ENCODE results near the gene EZR. TPM values are rescaled to one million over a fixed set of nuclear protein-coding genes. Genes with fewer than 3 reads are reported as not detected.

Gene EZR
- 65.9 TPM for polyA plus RNA-seq (2013, experiment 1 of 4)
- polyA plus RNA-seq (2013, experiment 2 of 4): 67.9 TPM
- 57.2 TPM for polyA plus RNA-seq (2013, experiment 3 of 4)
- 57.9 TPM for polyA plus RNA-seq (2013, experiment 4 of 4)

GRCh38 chr6:158819213-158819976 is at the start of gene EZR:
Gene EZR (minus strand): TSS chr6:158819368. CDS start chr6:158818093, 1,275 bp downstream.
- Histone ChIP-seq H3K36me3 (ENCODE audit: control insufficient read depth, insufficient read depth, low read length) (no peaks in the 10 kb centered on the region), H3K9me3 (ENCODE audit: control insufficient read depth, low read length) (no peaks in the 10 kb centered on the region), H3K4me1 (ENCODE audit: control insufficient read depth, insufficient read depth, low read length) (peaks cover 12% of the 10 kb centered on the region), H3K27ac (ENCODE audit: insufficient read depth, low read depth, low read length, poor library complexity, severe bottlenecking) (peak within 1 kb of the TSS; percentile 26), H3K4me3 (ENCODE audit: insufficient read depth, low read depth, low read length) (peak within 1 kb of the TSS; percentile 72), H3K27me3 (ENCODE audit: control insufficient read depth, insufficient read depth, low read length, poor library complexity, severe bottlenecking) (no peaks in the 10 kb centered on the region)
- WGBS, 2 experiments: 16% methylated on average over 67 of the region's 67 CpGs

- Histone ChIP-seq H3K4me3 (ENCODE audit: insufficient read depth, low read depth, low read length) (no peak overlapping the region), H3K36me3 (ENCODE audit: control insufficient read depth, insufficient read depth, low read length) (no peaks in the 10 kb centered on the region), H3K27me3 (ENCODE audit: control insufficient read depth, insufficient read depth, low read length, poor library complexity, severe bottlenecking) (peaks cover 7% of the 10 kb centered on the region), H3K27ac (ENCODE audit: insufficient read depth, low read depth, low read length, poor library complexity, severe bottlenecking) (no peak overlapping the region), H3K4me1 (ENCODE audit: control insufficient read depth, insufficient read depth, low read length) (no peaks in the 10 kb centered on the region), H3K9me3 (ENCODE audit: control insufficient read depth, low read length) (no peaks in the 10 kb centered on the region)
- 95 to 96% methylated on average over 6 of the region's 6 CpGs for WGBS, 2 experiments
Observed at GRCh38 chr6:158868122-158868480, 48.9 kb upstream of the EZR start.

- Histone ChIP-seq H3K4me3 (ENCODE audit: insufficient read depth, low read depth, low read length) (no peak overlapping the region), H3K4me1 (ENCODE audit: control insufficient read depth, insufficient read depth, low read length) (no peaks in the 10 kb centered on the region), H3K27ac (ENCODE audit: insufficient read depth, low read depth, low read length, poor library complexity, severe bottlenecking) (no peak overlapping the region), H3K27me3 (ENCODE audit: control insufficient read depth, insufficient read depth, low read length, poor library complexity, severe bottlenecking) (peaks cover 7% of the 10 kb centered on the region), H3K36me3 (ENCODE audit: control insufficient read depth, insufficient read depth, low read length) (no peaks in the 10 kb centered on the region), H3K9me3 (ENCODE audit: control insufficient read depth, low read length) (no peaks in the 10 kb centered on the region)
- 93 to 95% methylated on average over 10 of the region's 10 CpGs for WGBS, 2 experiments
Observed at GRCh38 chr6:158867381-158868121, 48.4 kb upstream of the EZR start.

- WGBS, 2 experiments: 97 to 100% methylated on average over 2 of the region's 2 CpGs
- no peaks in the 10 kb centered on the region for H3K4me1 ChIP-seq (ENCODE audit: control insufficient read depth, insufficient read depth, low read length)
- peaks cover 7% of the 10 kb centered on the region for H3K27me3 ChIP-seq (ENCODE audit: control insufficient read depth, insufficient read depth, low read length, poor library complexity, severe bottlenecking)
- no peaks in the 10 kb centered on the region for H3K9me3 ChIP-seq (ENCODE audit: control insufficient read depth, low read length)
- H3K27ac ChIP-seq (ENCODE audit: insufficient read depth, low read depth, low read length, poor library complexity, severe bottlenecking): no peak overlapping the region
- no peaks in the 10 kb centered on the region for H3K36me3 ChIP-seq (ENCODE audit: control insufficient read depth, insufficient read depth, low read length)
- H3K4me3 ChIP-seq (ENCODE audit: insufficient read depth, low read depth, low read length): no peak overlapping the region
Observed at GRCh38 chr6:158865769-158866168, 46.6 kb upstream of the EZR start.

- H3K36me3 ChIP-seq (ENCODE audit: control insufficient read depth, insufficient read depth, low read length): no peaks in the 10 kb centered on the region
- H3K27me3 ChIP-seq (ENCODE audit: control insufficient read depth, insufficient read depth, low read length, poor library complexity, severe bottlenecking): no peaks in the 10 kb centered on the region
- H3K4me3 ChIP-seq (ENCODE audit: insufficient read depth, low read depth, low read length): no peak overlapping the region
- 88 to 91% methylated on average over 4 of the region's 4 CpGs for WGBS, 2 experiments
- no peaks in the 10 kb centered on the region for H3K9me3 ChIP-seq (ENCODE audit: control insufficient read depth, low read length)
- H3K27ac ChIP-seq (ENCODE audit: insufficient read depth, low read depth, low read length, poor library complexity, severe bottlenecking): no peak overlapping the region
- no peaks in the 10 kb centered on the region for H3K4me1 ChIP-seq (ENCODE audit: control insufficient read depth, insufficient read depth, low read length)
Observed at GRCh38 chr6:158863646-158864045, 44.5 kb upstream of the EZR start.

- Histone ChIP-seq H3K27ac (ENCODE audit: insufficient read depth, low read depth, low read length, poor library complexity, severe bottlenecking) (no peak overlapping the region), H3K4me1 (ENCODE audit: control insufficient read depth, insufficient read depth, low read length) (no peaks in the 10 kb centered on the region), H3K4me3 (ENCODE audit: insufficient read depth, low read depth, low read length) (no peak overlapping the region), H3K27me3 (ENCODE audit: control insufficient read depth, insufficient read depth, low read length, poor library complexity, severe bottlenecking) (no peaks in the 10 kb centered on the region), H3K36me3 (ENCODE audit: control insufficient read depth, insufficient read depth, low read length) (no peaks in the 10 kb centered on the region), H3K9me3 (ENCODE audit: control insufficient read depth, low read length) (no peaks in the 10 kb centered on the region)
- WGBS, 2 experiments: 90 to 93% methylated on average over 4 of the region's 4 CpGs
Observed at GRCh38 chr6:158861686-158862381, 42.7 kb upstream of the EZR start.

- H3K27ac ChIP-seq (ENCODE audit: insufficient read depth, low read depth, low read length, poor library complexity, severe bottlenecking): no peak overlapping the region
- no peaks in the 10 kb centered on the region for H3K9me3 ChIP-seq (ENCODE audit: control insufficient read depth, low read length)
- no peaks in the 10 kb centered on the region for H3K27me3 ChIP-seq (ENCODE audit: control insufficient read depth, insufficient read depth, low read length, poor library complexity, severe bottlenecking)
- H3K4me1 ChIP-seq (ENCODE audit: control insufficient read depth, insufficient read depth, low read length): no peaks in the 10 kb centered on the region
- no peaks in the 10 kb centered on the region for H3K36me3 ChIP-seq (ENCODE audit: control insufficient read depth, insufficient read depth, low read length)
- no peak overlapping the region for H3K4me3 ChIP-seq (ENCODE audit: insufficient read depth, low read depth, low read length)
- WGBS, 2 experiments: 93 to 97% methylated on average over 6 of the region's 6 CpGs
Observed at GRCh38 chr6:158860279-158860865, 41.2 kb upstream of the EZR start.

GRCh38 chr6:158856261-158856660 is 37.1 kb upstream of the EZR start:
- 93 to 95% methylated on average over 4 of the region's 4 CpGs for WGBS, 2 experiments
- Histone ChIP-seq H3K36me3 (ENCODE audit: control insufficient read depth, insufficient read depth, low read length) (no peaks in the 10 kb centered on the region), H3K4me1 (ENCODE audit: control insufficient read depth, insufficient read depth, low read length) (peaks cover 7% of the 10 kb centered on the region), H3K27me3 (ENCODE audit: control insufficient read depth, insufficient read depth, low read length, poor library complexity, severe bottlenecking) (peaks cover 8% of the 10 kb centered on the region), H3K9me3 (ENCODE audit: control insufficient read depth, low read length) (no peaks in the 10 kb centered on the region), H3K27ac (ENCODE audit: insufficient read depth, low read depth, low read length, poor library complexity, severe bottlenecking) (no peak overlapping the region), H3K4me3 (ENCODE audit: insufficient read depth, low read depth, low read length) (no peak overlapping the region)

- Histone ChIP-seq H3K27ac (ENCODE audit: insufficient read depth, low read depth, low read length, poor library complexity, severe bottlenecking) (no peak overlapping the region), H3K27me3 (ENCODE audit: control insufficient read depth, insufficient read depth, low read length, poor library complexity, severe bottlenecking) (peaks cover 8% of the 10 kb centered on the region), H3K36me3 (ENCODE audit: control insufficient read depth, insufficient read depth, low read length) (no peaks in the 10 kb centered on the region), H3K9me3 (ENCODE audit: control insufficient read depth, low read length) (no peaks in the 10 kb centered on the region), H3K4me1 (ENCODE audit: control insufficient read depth, insufficient read depth, low read length) (peaks cover 11% of the 10 kb centered on the region), H3K4me3 (ENCODE audit: insufficient read depth, low read depth, low read length) (no peak overlapping the region)
- 31 to 44% methylated on average over 7 of the region's 7 CpGs for WGBS, 2 experiments
Observed at GRCh38 chr6:158854214-158855101, 35.3 kb upstream of the EZR start.

Measured in ectodermal cell (in vitro differentiated cells).